ENCODE measurements around the gene IL2RG. TPM values are rescaled to one million over a fixed set of nuclear protein-coding genes. Genes with fewer than 3 reads are reported as not detected.

IL2RG gene
- total and polyA plus RNA-seq, 2 experiments from 2014 or later: 0.53 TPM; not detected in 1

DNA sequence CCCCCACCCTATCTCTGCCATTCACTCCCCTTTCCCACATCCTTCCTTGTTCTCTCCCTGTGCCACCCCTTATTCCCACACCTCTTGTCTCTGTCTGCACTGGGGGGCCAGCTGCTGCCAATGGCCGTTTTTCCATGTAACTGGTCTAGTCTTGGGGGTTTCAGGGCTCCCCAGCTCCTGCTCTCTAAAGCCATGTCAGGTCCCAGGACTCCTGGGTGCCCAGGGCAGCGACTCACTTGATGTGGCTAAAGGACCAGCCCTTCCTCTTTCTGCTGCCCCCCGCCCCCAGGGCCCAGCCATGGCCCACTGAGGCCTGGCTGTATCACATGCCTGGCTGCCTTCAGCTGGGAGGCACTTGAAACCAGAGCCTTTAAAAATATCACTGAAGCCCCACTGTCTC lies 43.3 kb upstream of the IL2RG start:
- no peak overlapping the region for H3K9ac ChIP-seq
- no peak for DNase-seq
- no peak overlapping the region for H3K4me2 ChIP-seq (ENCODE audit: unreplicated experiment)
- H3K27ac ChIP-seq: no peak overlapping the region
- no peaks in the 10 kb centered on the region for H3F3A ChIP-seq (ENCODE audit: insufficient read depth)
- H3K4me1 ChIP-seq (ENCODE audit: insufficient read depth): no peaks in the 10 kb centered on the region
- no peaks in the 10 kb centered on the region for H4K20me1 ChIP-seq (ENCODE audit: insufficient read depth)
- in situ Hi-C loops (cut with MboI): loop anchor here (25.0 kb wide), 1 partner anchor 167 kb away; no protein-coding TSS in a partner anchor
- no peak overlapping the region for H3K4me3 ChIP-seq
- no peaks in the 10 kb centered on the region for H3K9me3 ChIP-seq (ENCODE audit: low read depth)
- no peaks in the 10 kb centered on the region for H3K9me2 ChIP-seq (ENCODE audit: insufficient read depth)
- TF ChIP-seq EZH2phosphoT487 (IDR thresholded peaks at IDR 0.05; ENCODE audit: insufficient read depth, low read depth) (no peak), EZH2 (IDR thresholded peaks at IDR 0.05; ENCODE audit: insufficient read depth, poor library complexity, severe bottlenecking) (no peak)
- WGBS, 2 experiments (ENCODE audit: low coverage in 1 of 2, low lambda C conversion rate in 2 of 2, missing lambda C conversion rate in 2 of 2): 20 to 46% methylated on average over 1 to 3 of the region's 3 CpGs
- H3K36me3 ChIP-seq (ENCODE audit: low read depth): no peaks in the 10 kb centered on the region
- H2AFZ ChIP-seq: no peak overlapping the region
- H3K79me2 ChIP-seq (ENCODE audit: insufficient read depth): no peaks in the 10 kb centered on the region
- no peaks in the 10 kb centered on the region for H3K27me3 ChIP-seq (replicated peaks; ENCODE audit: insufficient read depth)

DNA sequence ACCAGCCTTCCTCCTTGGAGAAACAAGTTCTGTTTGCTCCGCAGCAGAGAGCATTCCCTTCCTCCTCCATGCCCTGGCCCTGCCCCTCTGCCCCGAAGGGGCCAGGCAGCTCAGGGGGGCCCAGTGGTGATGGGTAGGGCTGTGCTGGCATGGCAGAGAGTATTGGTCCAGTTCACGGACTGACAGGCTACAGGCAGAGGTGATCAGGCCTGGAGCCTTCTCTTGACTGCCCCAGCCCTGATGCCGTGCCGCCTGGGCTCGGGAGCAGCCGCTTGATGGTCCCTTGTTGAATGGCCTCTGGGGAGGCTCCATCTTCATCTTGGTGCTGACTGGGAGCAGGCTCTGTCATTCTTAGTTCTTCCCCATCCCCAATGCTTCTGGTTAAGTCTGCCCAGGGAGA lies 42.8 kb upstream of the IL2RG start:
- Histone ChIP-seq H3K4me1 (ENCODE audit: insufficient read depth) (no peaks in the 10 kb centered on the region), H3K27me3 (replicated peaks; ENCODE audit: insufficient read depth) (no peaks in the 10 kb centered on the region), H3K9ac (no peak overlapping the region), H3K4me3 (no peak overlapping the region), H3K79me2 (ENCODE audit: insufficient read depth) (no peaks in the 10 kb centered on the region), H3K36me3 (ENCODE audit: low read depth) (no peaks in the 10 kb centered on the region), H3K4me2 (ENCODE audit: unreplicated experiment) (no peak overlapping the region), H3K9me2 (ENCODE audit: insufficient read depth) (no peaks in the 10 kb centered on the region), H4K20me1 (ENCODE audit: insufficient read depth) (no peaks in the 10 kb centered on the region), H2AFZ (no peak overlapping the region), H3F3A (ENCODE audit: insufficient read depth) (no peaks in the 10 kb centered on the region), H3K9me3 (ENCODE audit: low read depth) (no peaks in the 10 kb centered on the region), H3K27ac (no peak overlapping the region)
- in situ Hi-C loops (cut with MboI): loop anchor here (25.0 kb wide), 1 partner anchor 167 kb away; no protein-coding TSS in a partner anchor
- no peak for TF ChIP-seq EZH2phosphoT487 (IDR thresholded peaks at IDR 0.05; ENCODE audit: insufficient read depth, low read depth)
- no peak for TF ChIP-seq EZH2 (IDR thresholded peaks at IDR 0.05; ENCODE audit: insufficient read depth, poor library complexity, severe bottlenecking)
- DNase-seq: no peak
- 80 to 96% methylated on average over 2 to 5 of the region's 7 CpGs for WGBS, 2 experiments (ENCODE audit: low coverage in 1 of 2, low lambda C conversion rate in 2 of 2, missing lambda C conversion rate in 2 of 2)

GRCh38 chrX:71151366-71151765 lies 40.0 kb upstream of the IL2RG start:
- in situ Hi-C loops (cut with MboI): loop anchor here (25.0 kb wide), 1 partner anchor 164 kb away; no protein-coding TSS in a partner anchor
- no peak for DNase-seq
- TF ChIP-seq EZH2phosphoT487 (IDR thresholded peaks at IDR 0.05; ENCODE audit: insufficient read depth, low read depth) (no peak), EZH2 (IDR thresholded peaks at IDR 0.05; ENCODE audit: insufficient read depth, poor library complexity, severe bottlenecking) (no peak)

DNA sequence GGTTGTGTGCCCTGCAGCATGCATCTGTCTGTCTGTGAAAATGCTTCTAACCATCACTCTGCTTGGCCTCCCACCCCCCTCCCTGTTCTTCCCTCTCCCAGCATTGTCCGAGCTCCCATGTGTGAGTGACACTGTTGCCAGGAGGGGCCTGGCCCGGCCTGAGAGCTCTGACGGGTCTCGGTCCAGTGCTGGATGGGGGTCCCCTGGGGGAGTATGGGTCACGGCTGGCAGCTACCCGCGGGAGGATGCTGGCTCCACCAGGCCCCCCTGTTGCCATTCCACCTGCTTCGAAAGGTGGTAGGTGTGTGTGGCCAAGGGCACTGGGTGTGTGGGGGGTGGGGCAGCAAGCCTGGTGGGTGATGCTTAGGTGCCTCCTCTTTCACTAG lies 36.9 kb upstream of the IL2RG start:
- in situ Hi-C loops (cut with MboI): no loop called here
- H3K4me1 ChIP-seq (ENCODE audit: insufficient read depth): no peaks in the 10 kb centered on the region
- 97 to 100% methylated on average over 3 to 8 of the region's 8 CpGs for WGBS, 2 experiments (ENCODE audit: low coverage in 1 of 2, low lambda C conversion rate in 2 of 2, missing lambda C conversion rate in 2 of 2)

More at GRCh38 chrX:71151366-71151765, 40.0 kb upstream of the IL2RG start:
- no peaks in the 10 kb centered on the region for H3K9me3 ChIP-seq (ENCODE audit: low read depth)
- H3F3A ChIP-seq (ENCODE audit: insufficient read depth): 0 out of 2 replicates have a peak, but pooled peaks cover 3% of the 10 kb centered on the region
- no peaks in the 10 kb centered on the region for H3K27me3 ChIP-seq (replicated peaks; ENCODE audit: insufficient read depth)
- H3K9ac ChIP-seq: no peak overlapping the region
- no peak overlapping the region for H2AFZ ChIP-seq
- no peak overlapping the region for H3K4me3 ChIP-seq
- H3K36me3 ChIP-seq (ENCODE audit: low read depth): no peaks in the 10 kb centered on the region
- no peaks in the 10 kb centered on the region for H3K79me2 ChIP-seq (ENCODE audit: insufficient read depth)
- H3K4me2 ChIP-seq (ENCODE audit: unreplicated experiment): no peak overlapping the region
- WGBS, 2 experiments (ENCODE audit: low coverage in 1 of 2, low lambda C conversion rate in 2 of 2, missing lambda C conversion rate in 2 of 2): 70% methylated on average over 4 to 7 of the region's 7 CpGs
- no peak overlapping the region for H3K27ac ChIP-seq
- H3K4me1 ChIP-seq (ENCODE audit: insufficient read depth): no peaks in the 10 kb centered on the region
- no peaks in the 10 kb centered on the region for H4K20me1 ChIP-seq (ENCODE audit: insufficient read depth)
- no peaks in the 10 kb centered on the region for H3K9me2 ChIP-seq (ENCODE audit: insufficient read depth)

More for the DNA sequence above, 36.9 kb upstream of the IL2RG start:
- H3F3A ChIP-seq (ENCODE audit: insufficient read depth): 0 out of 2 replicates have a peak, but pooled peaks cover 4% of the 10 kb centered on the region
- no peak for DNase-seq
- no peak overlapping the region for H2AFZ ChIP-seq
- H3K36me3 ChIP-seq (ENCODE audit: low read depth): no peaks in the 10 kb centered on the region
- no peaks in the 10 kb centered on the region for H3K9me2 ChIP-seq (ENCODE audit: insufficient read depth)
- H3K9me3 ChIP-seq (ENCODE audit: low read depth): no peaks in the 10 kb centered on the region
- H3K27ac ChIP-seq: no peak overlapping the region
- H3K27me3 ChIP-seq (replicated peaks; ENCODE audit: insufficient read depth): no peaks in the 10 kb centered on the region
- H3K4me3 ChIP-seq: no peak overlapping the region
- no peak overlapping the region for H3K9ac ChIP-seq
- no peaks in the 10 kb centered on the region for H3K79me2 ChIP-seq (ENCODE audit: insufficient read depth)
- no peak for TF ChIP-seq EZH2phosphoT487 (IDR thresholded peaks at IDR 0.05; ENCODE audit: insufficient read depth, low read depth)
- TF ChIP-seq EZH2 (IDR thresholded peaks at IDR 0.05; ENCODE audit: insufficient read depth, poor library complexity, severe bottlenecking): no peak
- H3K4me2 ChIP-seq (ENCODE audit: unreplicated experiment): no peak overlapping the region
- H4K20me1 ChIP-seq (ENCODE audit: insufficient read depth): no peaks in the 10 kb centered on the region
